Left lobe of liver (tissue), 2 donors: ENCODE data around the gene STOM. TPM values are rescaled to one million over a fixed set of nuclear protein-coding genes. Genes with fewer than 3 reads are reported as not detected.
A peak's percentile ranks its signal among the peaks of the same experiment; 100 is the strongest.

Experiments used
- ATAC-seq: fragments of 200-7000 bp; cut with Tn5 transposase; one replicate; pipeline ENCODE4 v1.9.1; 2020; ENCODE audit warnings: mild to moderate bottlenecking, moderate library complexity
- DNase-seq: peaks from one replicate; pipeline ENCODE4 v3.0.0-alpha.2; 2020; ENCODE audit warnings: low spot score
- total RNA-seq: library from RNA; stranded (reverse); gene quantifications from one replicate; pipeline ENCODE4 v1.2.1, GENCODE V29; 2021
- donor health status: DM: no; HTN: no; CAD: no; lungs with moderate emphysema.
- donor health status: DM: no; HTN: yes; CAD: no.

Gene STOM
- total RNA-seq, 1 donor from 2014 or later = 217 TPM

GRCh38 chr9:121289772-121290370 is 80.2 kb downstream of the STOM start:
- DNase-seq (no peak), ATAC-seq (no peak)

- ATAC-seq = peak; percentile 32
- DNase-seq = peak; percentile 52
Observed at GRCh38 chr9:121289026-121289771, 80.9 kb downstream of the STOM start.

Other genes with a start within 250 kb of the STOM start
- 50.0 TPM for gene RAB14, start 168.4 kb downstream of the STOM start, total RNA-seq
- gene GSN, start 102.1 kb downstream of the STOM start, total RNA-seq = 30.8 TPM
- 1.2 TPM for gene GGTA1, start 129.6 kb upstream of the STOM start, total RNA-seq